ENCODE measurements around the gene ANKIB1. TPM values are rescaled to one million over a fixed set of nuclear protein-coding genes. Genes with fewer than 3 reads are reported as not detected.

The ANKIB1 gene
- total RNA-seq, 1 experiment from 2014 or later: 42.1 TPM

DNA sequence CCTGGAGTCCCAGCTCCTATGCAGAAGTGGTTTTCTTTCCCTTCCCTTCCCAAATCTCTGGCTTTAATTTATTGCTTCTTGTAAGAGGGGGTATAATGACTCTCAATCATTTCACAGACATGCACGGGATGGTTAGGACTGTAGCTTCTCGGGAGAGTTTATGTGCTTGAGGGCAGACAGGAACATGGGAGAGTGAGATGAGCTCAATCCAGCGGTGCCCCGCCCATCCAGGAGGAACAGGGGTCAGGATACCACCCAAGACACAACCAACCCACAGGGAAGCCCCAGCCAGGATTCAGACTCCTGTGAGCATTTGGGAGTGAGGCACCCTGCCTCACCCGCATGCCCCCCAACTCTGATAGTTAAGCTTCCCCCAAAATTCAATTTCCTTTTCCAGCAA, 167.8 kb downstream of the ANKIB1 start:
- ChIA-PET CTCF (no interaction called here), POLR2A (ENCODE audit: low non-redundant PET) (no interaction called here)
- Histone ChIP-seq H3K4me1 (ENCODE audit: insufficient read depth, low read length, poor library complexity, severe bottlenecking) (no peaks in the 10 kb centered on the region), H3K36me3 (ENCODE audit: insufficient read depth, low read length, poor library complexity, severe bottlenecking) (no peaks in the 10 kb centered on the region), H3K27me3 (replicated peaks; ENCODE audit: insufficient read depth, low read depth, low read length, poor library complexity) (no peaks in the 10 kb centered on the region), H3K9me3 (ENCODE audit: low read depth, low read length, poor library complexity, severe bottlenecking) (no peaks in the 10 kb centered on the region), H3K4me3 (ENCODE audit: low read depth, low read length, poor library complexity, severe bottlenecking) (no peak overlapping the region), H3K27ac (ENCODE audit: low read depth, low read length, poor library complexity, severe bottlenecking) (no peak overlapping the region)
- no peak for DNase-seq (ENCODE audit: low spot score)
- intact Hi-C loops (cut with micrococcal nuclease; ENCODE audit: unreplicated experiment): no loop called here
- TF ChIP-seq CTCF (conservative IDR thresholded peaks at IDR 0.05; ENCODE audit: low read depth, low read length) (no peak), EZH2 (IDR thresholded peaks at IDR 0.05; ENCODE audit: borderline replicate concordance, low read depth, low read length, poor library complexity, severe bottlenecking) (no peak)
- BruUV-seq (replicated peaks): no TSS peak

- no peak overlapping the region for H3K4me3 ChIP-seq (ENCODE audit: low read depth, low read length, poor library complexity, severe bottlenecking)
- no peak for DNase-seq (ENCODE audit: low spot score)
- H3K4me1 ChIP-seq (ENCODE audit: insufficient read depth, low read length, poor library complexity, severe bottlenecking): no peaks in the 10 kb centered on the region
- H3K27me3 ChIP-seq (replicated peaks; ENCODE audit: insufficient read depth, low read depth, low read length, poor library complexity): no peaks in the 10 kb centered on the region
- ChIA-PET CTCF (no interaction called here), POLR2A (ENCODE audit: low non-redundant PET) (no interaction called here)
- no peak overlapping the region for H3K27ac ChIP-seq (ENCODE audit: low read depth, low read length, poor library complexity, severe bottlenecking)
- intact Hi-C loops (cut with micrococcal nuclease; ENCODE audit: unreplicated experiment): no loop called here
- TF ChIP-seq EZH2 (IDR thresholded peaks at IDR 0.05; ENCODE audit: borderline replicate concordance, low read depth, low read length, poor library complexity, severe bottlenecking) (no peak), CTCF (conservative IDR thresholded peaks at IDR 0.05; ENCODE audit: low read depth, low read length) (no peak)
- no peaks in the 10 kb centered on the region for H3K9me3 ChIP-seq (ENCODE audit: low read depth, low read length, poor library complexity, severe bottlenecking)
- no TSS peak for BruUV-seq (replicated peaks)
- no peaks in the 10 kb centered on the region for H3K36me3 ChIP-seq (ENCODE audit: insufficient read depth, low read length, poor library complexity, severe bottlenecking)
Observed at GRCh38 chr7:92415225-92415624, 169.5 kb downstream of the ANKIB1 start.

DNA sequence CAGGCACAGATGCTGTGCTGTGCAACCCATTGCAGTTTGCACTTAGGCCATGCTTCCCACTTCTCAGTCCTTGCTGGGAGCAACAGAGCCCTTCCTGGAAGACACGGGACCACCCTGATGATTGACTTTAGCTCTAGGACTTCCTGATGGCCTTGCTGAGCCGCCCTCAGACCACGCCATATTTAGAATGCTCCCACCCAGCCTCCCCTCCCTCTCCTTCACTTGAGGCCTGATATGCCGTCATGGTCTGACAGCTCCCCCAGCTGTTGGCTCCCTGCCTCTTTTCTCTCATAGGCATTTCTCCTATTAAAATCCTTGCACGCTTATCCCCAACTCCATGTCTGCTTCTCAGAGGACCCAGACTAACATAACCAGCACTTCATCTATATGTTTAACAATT, 172.1 kb downstream of the ANKIB1 start:
- no peak for DNase-seq (ENCODE audit: low spot score)
- H3K4me1 ChIP-seq (ENCODE audit: insufficient read depth, low read length, poor library complexity, severe bottlenecking): no peaks in the 10 kb centered on the region
- intact Hi-C loops (cut with micrococcal nuclease; ENCODE audit: unreplicated experiment): no loop called here
- BruUV-seq (replicated peaks): no TSS peak
- no peak overlapping the region for H3K27ac ChIP-seq (ENCODE audit: low read depth, low read length, poor library complexity, severe bottlenecking)
- TF ChIP-seq EZH2 (IDR thresholded peaks at IDR 0.05; ENCODE audit: borderline replicate concordance, low read depth, low read length, poor library complexity, severe bottlenecking) (no peak), CTCF (conservative IDR thresholded peaks at IDR 0.05; ENCODE audit: low read depth, low read length) (peak; percentile 34; the same call in 1 of the 2 replicates)
- no peaks in the 10 kb centered on the region for H3K9me3 ChIP-seq (ENCODE audit: low read depth, low read length, poor library complexity, severe bottlenecking)
- ChIA-PET POLR2A (ENCODE audit: low non-redundant PET) (no interaction called here), CTCF (interaction anchor here (0.5 kb wide), 1 partner anchor 286 kb away, joined by 4 read pairs; no protein-coding TSS in a partner anchor)
- no peak overlapping the region for H3K4me3 ChIP-seq (ENCODE audit: low read depth, low read length, poor library complexity, severe bottlenecking)
- H3K36me3 ChIP-seq (ENCODE audit: insufficient read depth, low read length, poor library complexity, severe bottlenecking): no peaks in the 10 kb centered on the region
- H3K27me3 ChIP-seq (replicated peaks; ENCODE audit: insufficient read depth, low read depth, low read length, poor library complexity): no peaks in the 10 kb centered on the region

Measured in A673 (cell line).